CD4-positive, CD25-positive, alpha-beta regulatory T cell (primary cell): ENCODE results near the gene RPN1. TPM values are rescaled to one million over a fixed set of nuclear protein-coding genes. Genes with fewer than 3 reads are reported as not detected.
A peak's percentile ranks its signal among the peaks of the same experiment; 100 is the strongest.
"Not testable (repeated sequence)": the region's sequence is repeated elsewhere in the genome, so short reads cannot be mapped to it uniquely, and the experiment has no call there.

Source experiments
- ATAC-seq, 2 donors: fragments of 150-1000 bp; cut with Tn5 transposase; one replicate each; pipeline ENCODE4 v1.10.0; 2021; ENCODE audit warnings: low read depth in 2 of 2, moderate number of reproducible peaks in 2 of 2, moderate library complexity in 1 of 2
- DNase-seq, 3 donors: peaks; one replicate each; pipeline versions ENCODE4 v3.0.0 to v3.0.0-alpha.2; 2012 to 2022; ENCODE audit warnings: mixed read lengths in 1 of 3
- H3K27ac ChIP-seq: one replicate; pipeline ENCODE4 v1.7.0; 2013; ENCODE audit warnings: mild to moderate bottlenecking, low read length; ENCODE audit not compliant: insufficient read depth, poor library complexity, severe bottlenecking
- H3K27me3 ChIP-seq: one replicate; pipeline ENCODE4 v1.7.0; 2013; ENCODE audit warnings: low read length; ENCODE audit not compliant: control insufficient read depth, insufficient read depth
- H3K36me3 ChIP-seq: one replicate; pipeline ENCODE4 v1.7.0; 2013; ENCODE audit warnings: mild to moderate bottlenecking, low read length, moderate library complexity; ENCODE audit not compliant: control insufficient read depth, insufficient read depth
- H3K4me1 ChIP-seq: 2 replicates; pipeline ENCODE4 v1.7.0; 2013; ENCODE audit warnings: mild to moderate bottlenecking, low read length; ENCODE audit not compliant: insufficient read depth, control insufficient read depth, poor library complexity, severe bottlenecking
- H3K4me3 ChIP-seq: one replicate; pipeline ENCODE4 v1.7.0; 2013; ENCODE audit warnings: low read depth, mild to moderate bottlenecking, low read length, moderate library complexity
- H3K9me3 ChIP-seq, 2 experiments: 1 replicate in 1 of 2; 2 replicates in 1 of 2; pipeline ENCODE4 v1.7.0; 2013; ENCODE audit warnings: low read length in 2 of 2, mild to moderate bottlenecking in 1 of 2, moderate library complexity in 1 of 2; ENCODE audit not compliant: control insufficient read depth in 2 of 2
- H3K27ac Mint-ChIP-seq, 3 donors: one replicate each; pipeline ENCODE4 v1.8.0; 2020 to 2022; ENCODE audit warnings: mild to moderate bottlenecking in 3 of 3, mixed read lengths in 3 of 3, moderate library complexity in 2 of 3
- H3K27me3 Mint-ChIP-seq: one replicate; pipeline ENCODE4 v1.8.0; 2022; ENCODE audit warnings: mild to moderate bottlenecking, mixed read lengths
- H3K36me3 Mint-ChIP-seq: one replicate; pipeline ENCODE4 v1.8.0; 2020; ENCODE audit warnings: mixed read lengths
- H3K4me1 Mint-ChIP-seq, 4 donors: one replicate each; pipeline ENCODE4 v1.8.0; 2020 to 2022; ENCODE audit warnings: mixed read lengths in 4 of 4, mild to moderate bottlenecking in 1 of 4
- H3K4me3 Mint-ChIP-seq, 4 donors: one replicate each; pipeline ENCODE4 v1.8.0; 2020 to 2022; ENCODE audit warnings: mild to moderate bottlenecking in 4 of 4, mixed read lengths in 4 of 4, moderate library complexity in 3 of 4
- H3K9me3 Mint-ChIP-seq, 7 donors: one replicate each; pipeline ENCODE4 v1.8.0; 2020 to 2022; ENCODE audit warnings: mixed read lengths in 7 of 7, mild to moderate bottlenecking in 3 of 7, moderate library complexity in 2 of 7
- polyA plus RNA-seq, 4 donors: library from polyadenylated mRNA; unstranded; fragments of 300-500 nt; fragmentation: Illumina TruSeq; gene quantifications; one replicate each; pipeline ENCODE4 v1.2.3, GENCODE V29; 2021
- total RNA-seq: library from RNA; stranded (reverse); gene quantifications from one replicate; pipeline ENCODE4 v1.2.3, GENCODE V29; 2022

Gene RPN1
- total and polyA plus RNA-seq, 5 donors from 2014 or later, result 94.4 to 283 (median 248) TPM

GRCh38 chr3:128665362-128666021 lies 14.9 kb upstream of the RPN1 start:
- ATAC-seq, result no peak
- peaks cover 8% of the 10 kb centered on the region for H3K27me3 Mint-ChIP-seq
- H3K9me3 Mint-ChIP-seq, result no peaks in the 10 kb centered on the region
- H3K4me3 Mint-ChIP-seq, result no peak overlapping the region
- peak overlapping the region in 2 of 3 donors; percentile 20 to 22 for H3K27ac Mint-ChIP-seq
- Histone ChIP-seq H3K27ac (no peak overlapping the region), H3K4me3 (no peak overlapping the region), H3K9me3 (no peaks in the 10 kb centered on the region), H3K36me3 (no peaks in the 10 kb centered on the region), H3K4me1 (no peaks in the 10 kb centered on the region), H3K27me3 (no peaks in the 10 kb centered on the region)
- H3K4me1 Mint-ChIP-seq, result peaks cover 0 to 2% (median 0%) of the 10 kb centered on the region in 4 donors
- DNase-seq, result no peak
- no peaks in the 10 kb centered on the region for H3K36me3 Mint-ChIP-seq

GRCh38 chr3:128663151-128663550 lies 12.5 kb upstream of the RPN1 start:
- no peaks in the 10 kb centered on the region for H3K27me3 ChIP-seq
- ATAC-seq (no peak), DNase-seq (no peak)
- H3K9me3 Mint-ChIP-seq, result no peaks in the 10 kb centered on the region
- H3K4me1 Mint-ChIP-seq, result peaks cover 0 to 5% (median 0%) of the 10 kb centered on the region in 4 donors
- no peak overlapping the region for H3K4me3 Mint-ChIP-seq
- H3K4me1 ChIP-seq, result no peaks in the 10 kb centered on the region
- H3K27me3 Mint-ChIP-seq, result peaks cover 8% of the 10 kb centered on the region
- H3K27ac ChIP-seq, result no peak overlapping the region
- no peaks in the 10 kb centered on the region for H3K9me3 ChIP-seq
- no peaks in the 10 kb centered on the region for H3K36me3 Mint-ChIP-seq
- H3K27ac Mint-ChIP-seq, result no peak overlapping the region
- H3K4me3 ChIP-seq, result no peak overlapping the region
- no peaks in the 10 kb centered on the region for H3K36me3 ChIP-seq

DNA sequence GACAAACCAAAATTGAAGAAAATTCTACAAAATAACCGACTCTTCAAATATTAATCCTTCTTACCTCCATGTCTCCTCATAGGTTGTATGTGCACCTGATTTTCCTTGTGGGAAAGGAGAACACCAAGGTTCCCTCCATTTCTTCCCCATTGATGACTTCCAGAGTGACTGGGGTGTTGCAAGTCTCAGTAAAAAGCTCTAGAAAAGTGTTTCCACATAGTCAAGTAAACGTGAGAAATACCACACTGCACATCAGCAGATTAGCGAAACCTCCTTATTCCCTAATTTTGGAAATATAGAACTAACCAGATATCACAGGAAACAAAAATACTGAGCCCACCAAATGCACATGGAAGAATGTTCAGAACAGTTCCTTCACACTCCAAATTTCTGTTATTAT lies 4.9 kb upstream of the RPN1 start:
- H3K27me3 ChIP-seq, result no peaks in the 10 kb centered on the region
- no peaks in the 10 kb centered on the region for H3K4me1 ChIP-seq
- H3K9me3 ChIP-seq, result no peaks in the 10 kb centered on the region
- H3K36me3 ChIP-seq, result no peaks in the 10 kb centered on the region
- Mint-ChIP-seq H3K27me3 (no peaks in the 10 kb centered on the region), H3K36me3 (no peaks in the 10 kb centered on the region), H3K27ac (no peak overlapping the region), H3K4me1 (peaks cover 5 to 17% (median 12%) of the 10 kb centered on the region in 4 donors), H3K9me3 (peaks cover 0 to 1% (median 0%) of the 10 kb centered on the region in 7 donors), H3K4me3 (peak overlapping the region; percentile 53 to 94 (median 64))
- DNase-seq, result no peak
- ATAC-seq, result no peak
- H3K4me3 ChIP-seq, result no peak overlapping the region
- no peak overlapping the region for H3K27ac ChIP-seq

GRCh38 chr3:128653993-128654805 lies 3.6 kb upstream of the RPN1 start:
- not testable (repeated sequence) for H3K27me3 Mint-ChIP-seq, H3K36me3 Mint-ChIP-seq, H3K9me3 ChIP-seq, H3K9me3 Mint-ChIP-seq, H3K27ac ChIP-seq, H3K4me1 ChIP-seq, H3K27me3 ChIP-seq, H3K36me3 ChIP-seq, ATAC-seq
- Mint-ChIP-seq H3K27ac (peak overlapping the region; percentile 54 to 92 (median 83)), H3K4me1 (peaks cover 6 to 23% (median 16%) of the 10 kb centered on the region in 4 donors), H3K4me3 (peak overlapping the region; percentile 84 to 94 (median 90))
- DNase-seq, result peak; percentile 34 to 76 (median 59)
- peak overlapping the region; percentile 80 for H3K4me3 ChIP-seq

DNA sequence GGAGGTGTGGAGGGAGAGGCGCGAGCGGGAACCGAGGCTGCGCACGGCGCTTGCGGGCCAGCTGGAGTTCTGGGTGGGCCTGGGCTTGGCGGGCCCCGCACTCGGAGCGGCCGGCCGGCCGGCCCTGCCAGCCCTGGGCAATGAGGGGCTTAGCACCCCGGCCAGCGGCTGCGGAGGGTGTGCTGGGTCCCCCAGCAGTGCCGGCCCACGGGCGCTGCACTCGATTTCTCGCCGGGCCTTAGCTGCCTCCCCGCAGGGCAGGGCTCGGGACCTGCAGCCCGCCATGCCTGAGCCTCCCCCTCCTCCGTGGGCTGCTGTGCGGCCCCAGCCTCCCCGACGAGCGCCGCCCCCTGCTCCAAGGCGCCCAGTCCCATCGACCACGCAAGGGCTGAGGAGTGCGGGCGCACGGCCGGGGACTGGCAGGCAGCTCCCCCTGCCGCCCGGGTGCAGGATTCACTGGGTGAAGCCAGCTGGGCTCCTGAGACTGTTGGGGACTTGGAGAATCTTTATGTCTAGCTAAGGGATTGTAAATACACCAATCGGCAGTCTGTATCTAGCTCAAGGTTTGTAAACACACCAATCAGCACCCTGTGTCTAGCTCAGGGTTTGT lies 2.9 kb upstream of the RPN1 start:
- H3K4me3 Mint-ChIP-seq, result peak overlapping the region; percentile 84 to 94 (median 90)
- not testable (repeated sequence) for H3K27me3 Mint-ChIP-seq, H3K27me3 ChIP-seq, H3K27ac ChIP-seq, ATAC-seq, H3K9me3 Mint-ChIP-seq, H3K36me3 ChIP-seq, H3K9me3 ChIP-seq, H3K36me3 Mint-ChIP-seq
- peak overlapping the region; percentile 80 for H3K4me3 ChIP-seq
- peak in 2 of 3 donors; percentile 15 to 57 for DNase-seq
- peaks cover 14% of the 10 kb centered on the region for H3K4me1 ChIP-seq
- peak overlapping the region in 2 of 3 donors; percentile 83 to 92 for H3K27ac Mint-ChIP-seq
- H3K4me1 Mint-ChIP-seq, result peaks cover 14 to 30% (median 23%) of the 10 kb centered on the region in 4 donors

DNA sequence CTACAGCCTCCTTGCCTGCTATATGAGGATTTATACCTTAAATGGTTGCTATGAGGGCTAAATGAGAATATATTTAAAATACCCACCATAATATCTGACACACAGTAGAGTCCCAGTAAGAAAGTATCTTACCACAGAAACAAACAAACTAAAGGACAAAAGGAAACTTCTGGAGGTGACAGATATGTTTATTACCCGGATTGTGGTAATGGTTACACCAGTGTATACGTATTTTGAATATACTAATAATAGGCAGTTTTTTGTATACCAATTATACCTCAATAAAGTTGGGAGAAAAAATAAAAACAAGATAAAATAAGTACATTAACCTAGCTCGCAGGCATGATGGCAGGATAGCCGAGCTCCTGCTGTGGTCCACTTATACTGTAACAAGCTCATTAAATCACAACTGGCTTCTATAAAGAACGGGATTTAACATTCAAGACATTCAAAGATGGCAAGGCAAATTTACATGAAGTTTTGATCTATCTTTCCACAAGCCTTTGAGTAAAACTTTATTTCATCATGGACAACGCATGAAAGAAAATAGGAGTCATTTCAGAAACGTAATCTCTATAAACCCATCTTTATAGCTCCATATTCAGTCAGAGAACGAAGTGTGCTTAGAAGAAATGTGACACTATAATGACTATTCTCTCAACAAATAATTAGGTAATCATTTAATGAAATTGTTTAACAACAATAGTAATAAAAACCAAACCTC lies 1.5 kb downstream of the RPN1 start:
- ATAC-seq (no peak), DNase-seq (no peak)
- no peaks in the 10 kb centered on the region for H3K9me3 ChIP-seq
- no peaks in the 10 kb centered on the region for H3K27me3 ChIP-seq
- peak overlapping the region; percentile 95 for H3K4me3 ChIP-seq
- H3K4me1 Mint-ChIP-seq, result peaks cover 15 to 59% (median 31%) of the 10 kb centered on the region in 4 donors
- H3K9me3 Mint-ChIP-seq, result peaks cover 0 to 1% (median 0%) of the 10 kb centered on the region in 7 donors
- peaks cover 27% of the 10 kb centered on the region for H3K4me1 ChIP-seq
- H3K4me3 Mint-ChIP-seq, result peak overlapping the region; percentile 88 to 96 (median 90)
- peak overlapping the region; percentile 93 for H3K27ac ChIP-seq
- peak overlapping the region; percentile 48 to 86 (median 84) for H3K27ac Mint-ChIP-seq
- peaks cover 10% of the 10 kb centered on the region for H3K36me3 ChIP-seq
- no peaks in the 10 kb centered on the region for H3K27me3 Mint-ChIP-seq
- H3K36me3 Mint-ChIP-seq, result peaks cover 6% of the 10 kb centered on the region

GRCh38 chr3:128648402-128648801 lies 2.2 kb downstream of the RPN1 start:
- Mint-ChIP-seq H3K36me3 (peaks cover 9% of the 10 kb centered on the region), H3K9me3 (peaks cover 0 to 1% (median 0%) of the 10 kb centered on the region in 7 donors), H3K4me1 (peaks cover 10 to 56% (median 28%) of the 10 kb centered on the region in 4 donors), H3K27me3 (no peaks in the 10 kb centered on the region), H3K4me3 (peak overlapping the region; percentile 88 to 96 (median 90)), H3K27ac (peak overlapping the region in 1 of 3 donors; percentile 86)
- DNase-seq (no peak), ATAC-seq (no peak)
- peak overlapping the region; percentile 95 for H3K4me3 ChIP-seq
- peaks cover 15% of the 10 kb centered on the region for H3K36me3 ChIP-seq
- H3K9me3 ChIP-seq, result no peaks in the 10 kb centered on the region
- H3K27me3 ChIP-seq, result no peaks in the 10 kb centered on the region
- peak overlapping the region; percentile 17 for H3K27ac ChIP-seq
- H3K4me1 ChIP-seq, result peaks cover 27% of the 10 kb centered on the region
